Measurements from ENCODE around the gene SQSTM1.

The SQSTM1 gene

DNA sequence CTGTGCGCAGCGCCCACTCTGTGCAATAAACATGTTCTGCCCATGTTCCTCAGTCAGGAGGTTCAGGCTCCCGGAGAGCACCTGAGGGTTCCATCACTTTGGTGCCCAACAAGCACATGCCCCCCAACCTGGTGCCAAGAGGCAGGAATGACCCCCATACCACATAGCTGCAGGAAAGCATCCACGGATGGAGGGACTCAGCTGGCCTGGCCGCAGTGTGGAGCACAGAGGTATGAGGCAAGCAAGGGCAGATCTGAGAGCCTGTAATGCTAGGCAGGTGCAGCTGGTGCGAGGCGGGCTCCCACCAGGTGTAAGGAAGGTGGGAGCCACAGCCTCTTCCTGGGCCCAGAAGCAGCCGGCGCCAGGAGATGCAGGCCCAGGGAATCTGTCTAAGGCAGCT, 42.2 kb downstream of the SQSTM1 start:
- TF ChIP-seq, protein P1, sequence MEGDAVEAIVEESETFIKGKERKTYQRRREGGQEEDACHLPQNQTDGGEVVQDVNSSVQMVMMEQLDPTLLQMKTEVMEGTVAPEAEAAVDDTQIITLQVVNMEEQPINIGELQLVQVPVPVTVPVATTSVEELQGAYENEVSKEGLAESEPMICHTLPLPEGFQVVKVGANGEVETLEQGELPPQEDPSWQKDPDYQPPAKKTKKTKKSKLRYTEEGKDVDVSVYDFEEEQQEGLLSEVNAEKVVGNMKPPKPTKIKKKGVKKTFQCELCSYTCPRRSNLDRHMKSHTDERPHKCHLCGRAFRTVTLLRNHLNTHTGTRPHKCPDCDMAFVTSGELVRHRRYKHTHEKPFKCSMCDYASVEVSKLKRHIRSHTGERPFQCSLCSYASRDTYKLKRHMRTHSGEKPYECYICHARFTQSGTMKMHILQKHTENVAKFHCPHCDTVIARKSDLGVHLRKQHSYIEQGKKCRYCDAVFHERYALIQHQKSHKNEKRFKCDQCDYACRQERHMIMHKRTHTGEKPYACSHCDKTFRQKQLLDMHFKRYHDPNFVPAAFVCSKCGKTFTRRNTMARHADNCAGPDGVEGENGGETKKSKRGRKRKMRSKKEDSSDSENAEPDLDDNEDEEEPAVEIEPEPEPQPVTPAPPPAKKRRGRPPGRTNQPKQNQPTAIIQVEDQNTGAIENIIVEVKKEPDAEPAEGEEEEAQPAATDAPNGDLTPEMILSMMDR (IDR thresholded peaks at IDR 0.05; ENCODE audit: low read depth, low read length, missing control alignments): no peak
- no peak overlapping the region for H3K4me3 ChIP-seq (ENCODE audit: low read depth, low read length)
- DNase-seq (ENCODE audit: low read depth): no peak
- in situ Hi-C loops (cut with HindIII; ENCODE audit: low sequenced_read_pairs): no loop called here

DNA sequence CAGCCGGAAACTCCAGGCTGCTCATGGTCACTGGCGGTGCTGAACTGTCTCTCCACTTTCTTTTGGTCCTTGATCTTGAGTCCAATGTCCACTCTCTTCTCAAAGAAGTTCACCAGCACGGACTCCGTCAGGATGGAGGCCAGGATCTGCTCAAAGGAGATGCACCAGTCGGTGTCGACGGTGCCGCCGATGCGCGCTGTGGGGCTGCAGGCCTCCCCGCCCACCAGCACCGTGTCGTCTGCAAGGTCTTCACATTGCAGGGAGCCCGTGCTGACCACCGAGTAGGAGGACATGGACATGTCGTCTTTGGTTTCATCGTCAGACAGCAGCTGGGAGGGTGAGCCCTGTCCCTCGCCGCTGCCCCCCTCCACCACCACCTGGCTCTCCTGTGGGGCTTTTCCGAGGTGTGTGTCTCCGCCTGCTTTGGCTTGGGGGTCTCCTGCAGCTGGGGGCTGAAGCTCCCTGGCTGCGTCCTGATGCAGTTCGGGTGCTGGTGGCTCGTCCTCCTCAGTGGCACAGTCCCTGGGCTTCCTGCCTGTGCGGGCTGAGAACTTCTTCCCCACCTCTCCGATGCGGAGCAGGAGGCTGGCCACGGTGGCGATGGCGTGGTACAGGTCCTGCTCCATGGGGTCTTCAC, 42.9 kb downstream of the SQSTM1 start:
- DNase-seq (ENCODE audit: low read depth): no peak
- TF ChIP-seq, protein P1 (IDR thresholded peaks at IDR 0.05; ENCODE audit: low read depth, low read length, missing control alignments): no peak
- in situ Hi-C loops (cut with HindIII; ENCODE audit: low sequenced_read_pairs): no loop called here

DNA sequence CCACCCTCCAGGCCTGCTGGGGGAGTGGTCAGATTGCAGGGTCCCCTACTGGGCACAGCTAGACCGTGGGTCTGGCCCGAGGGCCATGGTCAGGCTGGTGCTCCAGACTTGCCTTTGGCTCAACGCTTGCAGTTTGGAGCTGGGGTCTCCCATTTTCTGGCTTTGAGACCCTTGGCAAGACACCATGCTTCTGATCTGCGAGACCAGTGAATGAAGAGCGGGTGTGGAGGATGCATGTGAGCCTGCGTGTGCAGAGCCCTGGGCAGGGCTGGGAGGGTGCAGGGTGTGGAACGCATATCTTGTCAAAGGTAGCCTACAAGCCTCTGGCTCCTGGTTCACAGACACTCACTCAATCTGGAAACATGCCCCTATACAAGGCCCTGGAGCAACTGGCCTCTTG, 44.0 kb downstream of the SQSTM1 start:
- no peak for DNase-seq (ENCODE audit: low read depth)
- in situ Hi-C loops (cut with HindIII; ENCODE audit: low sequenced_read_pairs): no loop called here
- TF ChIP-seq, protein P1 (IDR thresholded peaks at IDR 0.05; ENCODE audit: low read depth, low read length, missing control alignments): no peak
- no peak overlapping the region for H3K4me3 ChIP-seq (ENCODE audit: low read depth, low read length)

More for the DNA sequence above, 42.9 kb downstream of the SQSTM1 start:
- no peak overlapping the region for H3K4me3 ChIP-seq (ENCODE audit: low read depth, low read length)

DNA sequence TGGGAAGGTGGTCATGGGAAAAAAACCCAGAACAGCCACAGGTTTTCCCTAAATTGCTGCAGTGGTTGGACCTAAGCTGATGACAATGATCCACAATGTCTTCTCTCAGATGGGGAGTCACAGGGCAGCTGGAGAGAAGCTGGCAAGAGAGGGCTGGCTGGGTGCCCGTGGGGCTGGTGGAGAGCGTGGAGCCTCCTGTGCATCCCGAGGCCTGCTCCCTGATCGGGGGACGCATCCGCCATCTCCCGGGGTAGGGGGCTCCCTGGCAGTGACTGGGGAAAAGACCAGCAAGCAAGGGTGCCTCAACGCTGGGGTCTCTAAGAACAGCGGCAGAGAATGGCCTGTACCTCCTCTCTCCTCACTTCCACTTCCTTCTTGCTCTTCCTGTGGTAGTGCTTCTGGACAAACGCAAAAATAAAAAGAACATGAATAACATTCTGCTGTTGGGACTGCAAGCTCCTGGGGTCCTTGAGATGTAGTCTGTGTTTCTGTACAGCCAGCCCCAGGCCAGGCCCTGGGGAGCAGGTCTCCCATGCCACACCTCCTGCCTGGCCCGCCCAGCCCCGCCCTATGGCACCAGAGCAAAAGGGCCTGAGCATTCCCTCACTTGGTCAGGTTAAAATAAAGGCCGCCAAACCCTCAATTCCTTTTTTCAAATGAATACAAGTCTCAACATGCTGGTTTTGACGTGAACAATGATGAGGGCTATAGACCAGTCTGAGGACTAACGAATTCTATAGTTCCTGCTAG, 45.0 kb downstream of the SQSTM1 start:
- TF ChIP-seq, protein P1 (IDR thresholded peaks at IDR 0.05; ENCODE audit: low read depth, low read length, missing control alignments): no peak
- H3K4me3 ChIP-seq (ENCODE audit: low read depth, low read length): no peak overlapping the region
- in situ Hi-C loops (cut with HindIII; ENCODE audit: low sequenced_read_pairs): no loop called here
- no peak for DNase-seq (ENCODE audit: low read depth)

DNA sequence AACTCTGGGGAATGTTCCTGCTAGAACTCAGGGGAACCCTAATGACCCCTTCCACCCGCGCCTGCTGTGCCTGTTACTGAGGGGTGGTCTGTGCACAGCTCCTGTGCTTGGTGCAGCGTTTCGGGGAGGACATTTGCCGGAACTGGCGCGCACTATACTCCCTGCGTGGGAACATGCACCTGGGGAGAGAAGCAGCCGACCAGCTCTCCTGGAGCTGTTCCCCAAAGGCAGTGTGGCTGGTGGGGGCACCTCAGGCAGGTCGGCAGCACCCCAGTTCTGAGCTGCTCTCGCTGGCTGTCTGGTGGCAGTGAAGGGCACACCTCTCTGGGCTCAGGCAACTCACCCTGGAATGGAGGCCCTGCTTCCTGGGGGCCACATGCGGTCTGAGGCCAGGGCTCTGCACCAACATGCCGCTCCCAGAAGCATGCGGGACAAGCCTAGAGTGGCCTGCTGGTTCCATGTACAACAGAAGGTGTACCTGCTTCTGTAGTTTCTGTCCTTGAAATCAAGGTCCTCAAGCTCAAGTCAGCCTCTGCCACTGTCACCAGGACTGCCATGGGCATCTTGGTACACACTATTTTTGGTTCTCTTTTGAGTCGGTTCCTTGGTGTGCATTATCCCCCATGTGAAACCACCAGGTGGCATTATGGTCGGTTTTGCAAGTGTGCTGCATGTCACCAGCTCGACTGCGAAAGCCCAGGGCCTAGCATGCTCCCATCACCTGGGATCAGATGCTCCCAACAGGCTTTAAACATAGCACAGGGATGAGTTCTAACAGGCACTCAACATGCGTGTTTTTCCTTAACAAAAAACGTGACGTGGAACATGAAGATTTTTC, 45.8 kb downstream of the SQSTM1 start:
- in situ Hi-C loops (cut with HindIII; ENCODE audit: low sequenced_read_pairs): no loop called here
- H3K4me3 ChIP-seq (ENCODE audit: low read depth, low read length): no peak overlapping the region
- TF ChIP-seq, protein P1 (IDR thresholded peaks at IDR 0.05; ENCODE audit: low read depth, low read length, missing control alignments): peak; percentile 1
- DNase-seq (ENCODE audit: low read depth): no peak

DNA sequence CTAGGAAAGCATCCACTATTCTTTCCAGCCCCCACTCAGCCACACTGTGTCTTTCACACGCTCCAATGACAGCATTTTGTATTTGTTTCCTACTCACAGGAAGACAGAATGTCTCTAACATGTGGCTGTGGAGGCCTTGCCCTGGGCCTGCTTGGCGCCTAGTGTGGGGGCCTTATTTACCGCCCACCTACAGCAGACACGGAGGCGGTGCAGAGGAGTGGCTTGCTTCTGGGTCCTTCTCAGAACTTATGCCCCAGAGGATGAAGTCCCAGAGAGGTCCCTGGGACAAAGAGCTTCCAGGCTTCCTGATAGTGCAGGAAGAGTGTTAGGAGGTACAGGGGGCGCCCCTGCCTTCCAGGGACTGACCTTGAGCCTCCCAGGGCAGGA, 46.4 kb downstream of the SQSTM1 start:
- DNase-seq (ENCODE audit: low read depth): no peak
- no peak overlapping the region for H3K4me3 ChIP-seq (ENCODE audit: low read depth, low read length)
- TF ChIP-seq, protein P1 (IDR thresholded peaks at IDR 0.05; ENCODE audit: low read depth, low read length, missing control alignments): no peak
- in situ Hi-C loops (cut with HindIII; ENCODE audit: low sequenced_read_pairs): no loop called here

Data from astrocyte of the cerebellum (primary cell).